ENCODE measurements around the gene DGLUCY. TPM values are rescaled to one million over a fixed set of nuclear protein-coding genes. Genes with fewer than 3 reads are reported as not detected.
"Not testable (repeated sequence)": the region's sequence is repeated elsewhere in the genome, so short reads cannot be mapped to it uniquely, and the experiment has no call there.

The DGLUCY gene
- polyA plus RNA-seq, 3 donors = 54.9 to 88.4 (median 66.0) TPM

DNA sequence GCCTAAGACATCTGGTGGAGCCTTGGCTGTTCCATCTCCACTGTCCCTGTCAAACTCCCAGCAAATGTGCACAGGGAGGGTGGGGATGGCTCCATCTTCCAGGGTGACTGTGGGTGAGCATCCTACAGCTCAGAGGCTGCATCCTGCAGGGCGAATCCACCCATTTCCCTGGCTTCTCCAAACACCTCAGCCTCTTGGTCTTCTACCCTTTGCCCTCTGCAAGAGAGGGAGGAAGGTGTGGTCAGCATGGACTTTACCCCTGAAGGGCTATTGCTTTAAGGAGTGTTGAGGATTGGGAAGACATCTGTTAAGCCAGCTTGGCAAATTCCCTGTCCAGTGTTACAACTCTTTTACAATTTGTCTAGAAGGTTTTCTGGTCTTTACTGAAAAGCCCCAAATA, 23.1 kb upstream of the DGLUCY start:
- H3K9me3 ChIP-seq (replicated peaks in 1 of 2; ENCODE audit: control insufficient read depth in 1 of 2, insufficient read depth in 1 of 2, low read length in 2 of 2) = no peaks in the 10 kb centered on the region
- no peaks in the 10 kb centered on the region for H3K27me3 ChIP-seq (ENCODE audit: control insufficient read depth in 2 of 2, insufficient read depth in 2 of 2, low read length in 2 of 2)
- H3K79me2 ChIP-seq (ENCODE audit: insufficient read depth, low read length) = no peaks in the 10 kb centered on the region
- H3K36me3 Mint-ChIP-seq = no peaks in the 10 kb centered on the region
- intact Hi-C loops (cut with micrococcal nuclease) = no loop called here
- peaks cover 3 to 11% (median 4%) of the 10 kb centered on the region in 3 donors for H3K27me3 Mint-ChIP-seq (ENCODE audit: low read depth in 3 of 3)
- no peaks in the 10 kb centered on the region for H4K20me1 ChIP-seq (ENCODE audit: insufficient read depth, low read length)
- H3K4me2 ChIP-seq (replicated peaks; ENCODE audit: extremely low read depth, low read length, poor library complexity, severe bottlenecking) = no peak overlapping the region
- H3K9me3 Mint-ChIP-seq = no peaks in the 10 kb centered on the region
- no peak overlapping the region for H3K27ac Mint-ChIP-seq
- no peaks in the 10 kb centered on the region for H3K4me1 ChIP-seq (ENCODE audit: control insufficient read depth in 1 of 2, insufficient read depth in 2 of 2, low read length in 2 of 2)
- DNase-seq = no peak
- no peak overlapping the region for H3K4me3 ChIP-seq (replicated peaks in 1 of 3; ENCODE audit: low read depth in 2 of 3, low read length in 3 of 3)
- no peak overlapping the region for H3K4me3 Mint-ChIP-seq
- H3K27ac ChIP-seq (ENCODE audit: low read depth in 1 of 2, low read length in 2 of 2) = no peak overlapping the region
- H2AFZ ChIP-seq (ENCODE audit: insufficient read depth, low read depth, low read length, poor library complexity, severe bottlenecking) = no peak overlapping the region
- no peak overlapping the region for H3K9ac ChIP-seq (ENCODE audit: insufficient read depth, low read length, poor library complexity, severe bottlenecking)
- no peaks in the 10 kb centered on the region for H3K36me3 ChIP-seq (replicated peaks in 1 of 2; ENCODE audit: control insufficient read depth in 1 of 2, insufficient read depth in 2 of 2, low read length in 2 of 2)
- no CpG with 5 or more reads among the region's 1 CpG for WGBS (ENCODE audit: insufficient coverage)
- TF ChIP-seq, protein P1, sequence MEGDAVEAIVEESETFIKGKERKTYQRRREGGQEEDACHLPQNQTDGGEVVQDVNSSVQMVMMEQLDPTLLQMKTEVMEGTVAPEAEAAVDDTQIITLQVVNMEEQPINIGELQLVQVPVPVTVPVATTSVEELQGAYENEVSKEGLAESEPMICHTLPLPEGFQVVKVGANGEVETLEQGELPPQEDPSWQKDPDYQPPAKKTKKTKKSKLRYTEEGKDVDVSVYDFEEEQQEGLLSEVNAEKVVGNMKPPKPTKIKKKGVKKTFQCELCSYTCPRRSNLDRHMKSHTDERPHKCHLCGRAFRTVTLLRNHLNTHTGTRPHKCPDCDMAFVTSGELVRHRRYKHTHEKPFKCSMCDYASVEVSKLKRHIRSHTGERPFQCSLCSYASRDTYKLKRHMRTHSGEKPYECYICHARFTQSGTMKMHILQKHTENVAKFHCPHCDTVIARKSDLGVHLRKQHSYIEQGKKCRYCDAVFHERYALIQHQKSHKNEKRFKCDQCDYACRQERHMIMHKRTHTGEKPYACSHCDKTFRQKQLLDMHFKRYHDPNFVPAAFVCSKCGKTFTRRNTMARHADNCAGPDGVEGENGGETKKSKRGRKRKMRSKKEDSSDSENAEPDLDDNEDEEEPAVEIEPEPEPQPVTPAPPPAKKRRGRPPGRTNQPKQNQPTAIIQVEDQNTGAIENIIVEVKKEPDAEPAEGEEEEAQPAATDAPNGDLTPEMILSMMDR (IDR thresholded peaks at IDR 0.05) = no peak
- peaks cover 2% of the 10 kb centered on the region for H3K4me1 Mint-ChIP-seq

DNA sequence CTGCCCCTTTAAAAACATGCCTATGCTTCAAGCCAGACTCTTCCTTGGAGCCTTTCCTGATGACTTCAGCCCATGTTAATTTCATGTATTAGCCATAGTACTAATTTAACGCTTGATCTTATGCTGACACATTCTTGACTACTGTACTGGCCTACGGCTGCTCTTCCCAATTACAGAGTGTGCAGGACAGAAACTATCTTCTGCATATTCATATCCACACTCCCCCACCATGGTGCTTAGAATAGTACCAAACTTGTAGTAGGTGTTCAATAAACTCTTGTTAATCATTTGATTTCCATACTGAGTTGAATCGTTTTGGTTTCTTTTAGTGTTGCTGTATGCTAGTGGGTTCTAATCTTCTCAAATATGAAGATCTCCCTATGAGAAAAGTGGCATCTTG, 21.8 kb upstream of the DGLUCY start:
- Histone ChIP-seq H3K79me2 (ENCODE audit: insufficient read depth, low read length) (no peaks in the 10 kb centered on the region), H3K4me2 (replicated peaks; ENCODE audit: extremely low read depth, low read length, poor library complexity, severe bottlenecking) (no peak overlapping the region), H2AFZ (ENCODE audit: insufficient read depth, low read depth, low read length, poor library complexity, severe bottlenecking) (no peak overlapping the region), H3K9me3 (replicated peaks in 1 of 2; ENCODE audit: control insufficient read depth in 1 of 2, insufficient read depth in 1 of 2, low read length in 2 of 2) (no peaks in the 10 kb centered on the region), H3K27me3 (ENCODE audit: control insufficient read depth in 2 of 2, insufficient read depth in 2 of 2, low read length in 2 of 2) (no peaks in the 10 kb centered on the region), H4K20me1 (ENCODE audit: insufficient read depth, low read length) (no peaks in the 10 kb centered on the region), H3K4me3 (replicated peaks in 1 of 3; ENCODE audit: low read depth in 2 of 3, low read length in 3 of 3) (no peak overlapping the region), H3K4me1 (ENCODE audit: control insufficient read depth in 1 of 2, insufficient read depth in 2 of 2, low read length in 2 of 2) (no peaks in the 10 kb centered on the region), H3K9ac (ENCODE audit: insufficient read depth, low read length, poor library complexity, severe bottlenecking) (no peak overlapping the region), H3K36me3 (replicated peaks in 1 of 2; ENCODE audit: control insufficient read depth in 1 of 2, insufficient read depth in 2 of 2, low read length in 2 of 2) (no peaks in the 10 kb centered on the region), H3K27ac (ENCODE audit: low read depth in 1 of 2, low read length in 2 of 2) (no peak overlapping the region)
- Mint-ChIP-seq H3K9me3 (no peaks in the 10 kb centered on the region), H3K4me1 (peaks cover 2% of the 10 kb centered on the region), H3K27ac (no peak overlapping the region), H3K36me3 (no peaks in the 10 kb centered on the region), H3K27me3 (ENCODE audit: low read depth in 3 of 3) (peaks cover 3 to 11% (median 4%) of the 10 kb centered on the region in 3 donors), H3K4me3 (no peak overlapping the region)
- DNase-seq = no peak
- 100% methylated on average over 1 of the region's 3 CpGs for WGBS (ENCODE audit: insufficient coverage)
- TF ChIP-seq, protein P1 (IDR thresholded peaks at IDR 0.05) = no peak
- intact Hi-C loops (cut with micrococcal nuclease) = no loop called here

DNA sequence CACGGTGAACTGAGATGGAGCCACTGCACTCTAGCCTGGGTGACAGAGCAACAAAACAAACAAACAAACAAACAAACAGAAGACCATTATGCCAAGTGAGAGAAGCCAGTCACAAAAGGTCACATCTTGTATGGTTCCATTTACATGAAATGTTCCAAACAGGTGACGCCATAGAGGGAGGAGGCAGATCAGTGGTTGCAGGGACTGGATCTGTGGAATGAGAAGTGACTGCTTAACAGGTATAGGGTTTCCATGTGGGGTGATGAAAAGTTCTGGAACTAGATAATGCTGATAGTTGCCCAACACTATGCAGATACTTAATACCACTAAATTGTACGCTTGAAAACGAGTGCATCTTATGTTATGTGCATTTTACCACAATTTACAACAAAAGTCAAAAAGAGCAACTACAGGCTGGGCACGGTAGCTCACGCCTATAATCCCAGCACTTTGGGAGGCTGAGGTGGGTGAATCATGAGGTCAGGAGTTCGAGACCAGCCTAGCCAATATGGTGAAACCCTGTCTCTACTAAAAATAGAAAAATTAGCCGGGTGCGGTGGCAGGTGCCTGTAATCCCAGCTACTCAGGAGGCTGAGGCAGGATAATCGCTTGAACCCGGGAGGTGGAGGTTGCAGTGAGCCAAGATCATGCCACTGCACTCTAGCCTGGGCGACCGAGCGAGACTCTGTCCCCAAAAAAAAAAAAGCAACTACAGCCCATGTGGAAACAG, 20.0 kb upstream of the DGLUCY start:
- H3K4me1 Mint-ChIP-seq; H3K79me2 ChIP-seq (ENCODE audit: insufficient read depth, low read length); H3K36me3 Mint-ChIP-seq; H3K27ac Mint-ChIP-seq; H3K9ac ChIP-seq (ENCODE audit: insufficient read depth, low read length, poor library complexity, severe bottlenecking); H3K27me3 Mint-ChIP-seq (ENCODE audit: low read depth in 3 of 3); H3K9me3 Mint-ChIP-seq; H3K27ac ChIP-seq (ENCODE audit: low read depth in 1 of 2, low read length in 2 of 2); intact Hi-C loops (cut with micrococcal nuclease); H3K36me3 ChIP-seq (replicated peaks in 1 of 2; ENCODE audit: control insufficient read depth in 1 of 2, insufficient read depth in 2 of 2, low read length in 2 of 2); H3K9me3 ChIP-seq (replicated peaks in 1 of 2; ENCODE audit: control insufficient read depth in 1 of 2, insufficient read depth in 1 of 2, low read length in 2 of 2); H3K4me2 ChIP-seq (replicated peaks; ENCODE audit: extremely low read depth, low read length, poor library complexity, severe bottlenecking); H3K4me3 ChIP-seq (replicated peaks in 1 of 3; ENCODE audit: low read depth in 2 of 3, low read length in 3 of 3); H4K20me1 ChIP-seq (ENCODE audit: insufficient read depth, low read length); H3K27me3 ChIP-seq (ENCODE audit: control insufficient read depth in 2 of 2, insufficient read depth in 2 of 2, low read length in 2 of 2); H3K4me1 ChIP-seq (ENCODE audit: control insufficient read depth in 1 of 2, insufficient read depth in 2 of 2, low read length in 2 of 2); DNase-seq; H3K4me3 Mint-ChIP-seq; H2AFZ ChIP-seq (ENCODE audit: insufficient read depth, low read depth, low read length, poor library complexity, severe bottlenecking): not testable (repeated sequence)
- no CpG with 5 or more reads among the region's 14 CpGs for WGBS (ENCODE audit: insufficient coverage)
